Stomach smooth muscle (tissue), 2 donors: Measurements from ENCODE around the gene IBA57.

ENCODE experiments used
- H3K27ac ChIP-seq: one replicate; pipeline ENCODE4 v1.7.0; 2013; ENCODE audit warnings: mild to moderate bottlenecking, low read length, inconsistent platforms
- H3K27me3 ChIP-seq, 2 donors: one replicate each; pipeline ENCODE4 v1.7.0; 2013; ENCODE audit warnings: low read length in 2 of 2; ENCODE audit not compliant: insufficient read depth in 2 of 2, control insufficient read depth in 1 of 2
- H3K36me3 ChIP-seq, 2 donors: one replicate each; pipeline ENCODE4 v1.7.0; 2013; ENCODE audit warnings: low read length in 2 of 2; ENCODE audit not compliant: control insufficient read depth in 2 of 2, insufficient read depth in 2 of 2
- H3K4me1 ChIP-seq: one replicate; pipeline ENCODE4 v1.7.0; 2013; ENCODE audit warnings: low read length; ENCODE audit not compliant: control insufficient read depth, insufficient read depth
- H3K4me3 ChIP-seq, 2 donors: one replicate each; pipeline ENCODE4 v1.7.0; 2013; ENCODE audit warnings: low read length in 2 of 2
- H3K9ac ChIP-seq, 2 donors: one replicate each; pipeline ENCODE4 v1.7.0; 2013; ENCODE audit warnings: low read length in 2 of 2, mild to moderate bottlenecking in 1 of 2
- H3K9me3 ChIP-seq, 2 donors: one replicate each; pipeline ENCODE4 v1.7.0; 2013; ENCODE audit warnings: low read length in 2 of 2; ENCODE audit not compliant: control insufficient read depth in 2 of 2
- donor health status: healthy.
- donor health status: Pancreatic carcinoma.

IBA57 gene

GRCh38 chr1:228158151-228159007, 7.2 kb upstream of the IBA57 start:
- Histone ChIP-seq H3K27me3 (peaks cover 4 to 6% of the 10 kb centered on the region in 2 donors), H3K27ac (no peak overlapping the region), H3K9me3 (no peaks in the 10 kb centered on the region), H3K4me1 (peaks cover 19% of the 10 kb centered on the region), H3K4me3 (no peak overlapping the region), H3K36me3 (peaks cover 0 to 2% of the 10 kb centered on the region in 2 donors), H3K9ac (no peak overlapping the region)

GRCh38 chr1:228159008-228159665, 6.5 kb upstream of the IBA57 start:
- no peak overlapping the region for H3K9ac ChIP-seq
- peaks cover 6 to 10% of the 10 kb centered on the region in 2 donors for H3K27me3 ChIP-seq
- H3K9me3 ChIP-seq = no peaks in the 10 kb centered on the region
- peaks cover 20% of the 10 kb centered on the region for H3K4me1 ChIP-seq
- H3K36me3 ChIP-seq = peaks cover 0 to 2% of the 10 kb centered on the region in 2 donors
- no peak overlapping the region for H3K27ac ChIP-seq
- H3K4me3 ChIP-seq = no peak overlapping the region

DNA sequence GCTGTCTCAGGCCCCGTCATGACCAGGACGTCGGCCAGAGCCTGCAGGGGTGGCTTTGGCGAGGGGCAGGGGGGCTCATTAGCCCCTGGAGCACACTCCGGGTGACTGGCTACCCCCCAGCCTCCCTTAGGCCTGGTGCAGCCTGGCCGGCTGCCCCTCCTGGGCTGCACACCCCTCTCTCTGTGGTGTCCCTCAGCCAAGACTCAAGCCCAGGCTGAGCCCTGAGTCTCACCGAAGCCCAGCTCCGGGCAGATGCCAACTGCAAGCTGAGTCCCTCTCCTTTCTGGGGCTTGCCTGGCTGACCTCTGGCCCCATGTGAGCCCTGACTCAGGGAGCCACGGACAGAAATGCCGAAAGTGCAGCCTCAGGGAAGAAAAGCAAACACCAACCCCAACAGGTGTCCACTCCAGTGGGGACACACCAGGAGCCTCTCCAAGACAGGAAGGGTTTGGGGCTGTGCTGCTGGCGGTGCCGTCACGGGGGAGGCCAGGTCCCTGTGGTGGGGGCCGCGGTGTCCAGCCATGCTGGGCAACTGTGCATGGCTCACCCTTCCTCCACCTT, 5.3 kb upstream of the IBA57 start:
- H3K9ac ChIP-seq = no peak overlapping the region
- no peaks in the 10 kb centered on the region for H3K36me3 ChIP-seq
- peaks cover 24% of the 10 kb centered on the region for H3K4me1 ChIP-seq
- peaks cover 6 to 10% of the 10 kb centered on the region in 2 donors for H3K27me3 ChIP-seq
- no peak overlapping the region for H3K4me3 ChIP-seq
- no peaks in the 10 kb centered on the region for H3K9me3 ChIP-seq
- H3K27ac ChIP-seq = no peak overlapping the region

DNA sequence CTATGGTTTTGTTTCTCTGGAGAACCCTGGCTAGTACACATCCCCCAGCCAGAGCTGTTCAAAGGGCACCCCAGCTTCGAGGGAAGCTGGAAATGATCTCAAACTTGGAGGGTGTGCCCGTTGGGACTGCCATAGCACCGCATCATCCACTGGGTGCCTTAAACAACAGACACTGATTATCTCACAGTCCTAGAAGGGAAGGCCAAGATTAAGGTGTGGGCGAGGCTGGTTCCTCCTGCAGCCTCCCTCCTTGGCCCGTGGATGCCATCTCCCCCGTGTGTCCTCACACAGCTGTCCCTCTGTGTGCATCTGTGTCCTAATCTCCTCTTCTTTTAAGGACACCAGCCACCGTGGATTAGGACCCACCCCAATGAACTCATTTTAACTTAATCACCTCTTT, 4.2 kb upstream of the IBA57 start:
- Histone ChIP-seq H3K36me3 (no peaks in the 10 kb centered on the region), H3K9me3 (no peaks in the 10 kb centered on the region), H3K9ac (peak overlapping the region in 1 of 2 donors; percentile 28), H3K4me1 (peaks cover 24% of the 10 kb centered on the region), H3K27ac (peak overlapping the region; percentile 6), H3K4me3 (no peak overlapping the region), H3K27me3 (peaks cover 6 to 10% of the 10 kb centered on the region in 2 donors)

GRCh38 chr1:228161866-228162265, 3.7 kb upstream of the IBA57 start:
- H3K4me1 ChIP-seq = peaks cover 28% of the 10 kb centered on the region
- no peaks in the 10 kb centered on the region for H3K9me3 ChIP-seq
- no peaks in the 10 kb centered on the region for H3K36me3 ChIP-seq
- H3K27ac ChIP-seq = peak overlapping the region; percentile 6
- peaks cover 6 to 10% of the 10 kb centered on the region in 2 donors for H3K27me3 ChIP-seq
- peak overlapping the region; percentile 28 to 29 for H3K9ac ChIP-seq
- H3K4me3 ChIP-seq = no peak overlapping the region

DNA sequence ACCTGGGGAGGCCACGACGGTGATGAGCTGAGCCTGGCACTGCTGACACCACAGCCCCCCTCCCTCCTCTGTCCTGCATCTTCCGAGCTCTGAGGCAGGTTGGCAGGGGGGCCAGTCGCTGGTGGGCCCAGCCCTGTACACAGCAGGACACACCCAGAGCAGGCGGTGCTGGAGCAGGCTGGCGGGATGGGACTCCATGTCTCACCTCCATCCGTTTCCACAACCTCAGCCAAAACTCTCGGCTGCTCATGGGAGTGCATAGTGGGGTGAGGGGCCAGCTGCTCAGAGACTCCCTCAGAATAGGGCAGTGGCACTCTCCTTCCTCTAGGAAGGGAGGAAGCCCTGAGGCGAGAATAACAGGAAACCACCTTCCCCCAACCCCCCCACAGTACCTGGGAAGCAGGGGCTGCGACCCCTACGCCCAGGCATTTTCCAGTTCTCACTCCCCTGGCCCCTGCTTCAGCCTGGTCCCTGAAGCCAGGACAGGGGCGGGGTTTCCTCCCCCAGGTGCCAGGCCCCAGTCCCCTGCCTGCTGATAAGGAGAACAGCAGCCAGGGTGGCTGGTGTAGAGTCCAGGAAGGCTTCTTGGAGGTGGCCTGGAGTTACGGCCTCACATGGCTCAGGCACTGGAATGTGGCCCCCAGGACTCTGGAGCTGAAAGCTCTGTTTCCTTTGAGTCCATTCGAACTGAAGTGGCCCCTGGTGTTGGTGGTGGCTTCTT, 3.2 kb upstream of the IBA57 start:
- Histone ChIP-seq H3K4me3 (no peak overlapping the region), H3K36me3 (no peaks in the 10 kb centered on the region), H3K27ac (no peak overlapping the region), H3K27me3 (peaks cover 6 to 10% of the 10 kb centered on the region in 2 donors), H3K9ac (peak overlapping the region in 1 of 2 donors; percentile 15), H3K9me3 (no peaks in the 10 kb centered on the region), H3K4me1 (peaks cover 28% of the 10 kb centered on the region)

GRCh38 chr1:228163007-228163753, 2.4 kb upstream of the IBA57 start:
- Histone ChIP-seq H3K27me3 (peaks cover 6 to 10% of the 10 kb centered on the region in 2 donors), H3K4me1 (peaks cover 28% of the 10 kb centered on the region), H3K4me3 (no peak overlapping the region), H3K36me3 (no peaks in the 10 kb centered on the region), H3K9ac (no peak overlapping the region), H3K27ac (no peak overlapping the region), H3K9me3 (no peaks in the 10 kb centered on the region)

DNA sequence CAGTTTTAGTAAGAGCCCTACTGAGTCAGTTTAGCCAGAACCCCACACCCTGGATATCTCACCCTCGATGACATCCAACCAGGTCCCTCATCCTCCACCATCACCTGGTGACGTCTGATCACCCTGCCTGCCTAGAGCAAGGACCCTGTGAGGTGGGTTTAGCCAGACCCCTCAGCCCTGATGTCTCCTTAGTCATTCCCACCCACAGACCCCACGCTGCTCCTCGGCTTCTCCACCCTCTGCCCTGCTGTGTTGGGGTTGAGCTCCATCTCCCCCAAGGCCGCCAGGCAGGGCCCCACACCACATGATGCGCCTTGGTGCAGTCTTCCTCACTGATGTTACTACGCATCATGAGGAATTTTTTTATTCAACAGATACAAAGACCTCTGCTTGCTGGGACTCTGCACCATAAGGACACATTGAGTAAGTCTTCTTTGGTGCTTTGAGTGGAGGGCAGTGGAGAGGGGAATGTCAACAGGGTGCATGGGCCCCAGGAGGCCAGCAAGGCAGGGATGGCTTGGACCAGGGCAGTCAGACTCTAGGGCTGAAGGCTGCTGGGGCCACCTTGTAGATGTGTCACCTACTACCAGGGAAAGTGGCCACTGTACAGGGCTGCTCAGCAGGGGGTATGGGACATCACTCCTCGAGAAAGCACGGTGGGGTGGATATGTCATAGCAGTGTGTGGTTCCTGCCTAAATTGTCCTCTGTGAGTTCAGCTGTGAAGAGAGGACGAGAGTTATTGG, 1.7 kb upstream of the IBA57 start:
- Histone ChIP-seq H3K4me3 (no peak overlapping the region), H3K9ac (no peak overlapping the region), H3K4me1 (peaks cover 28% of the 10 kb centered on the region), H3K27me3 (peaks cover 6 to 10% of the 10 kb centered on the region in 2 donors), H3K9me3 (no peaks in the 10 kb centered on the region), H3K27ac (no peak overlapping the region), H3K36me3 (no peaks in the 10 kb centered on the region)

DNA sequence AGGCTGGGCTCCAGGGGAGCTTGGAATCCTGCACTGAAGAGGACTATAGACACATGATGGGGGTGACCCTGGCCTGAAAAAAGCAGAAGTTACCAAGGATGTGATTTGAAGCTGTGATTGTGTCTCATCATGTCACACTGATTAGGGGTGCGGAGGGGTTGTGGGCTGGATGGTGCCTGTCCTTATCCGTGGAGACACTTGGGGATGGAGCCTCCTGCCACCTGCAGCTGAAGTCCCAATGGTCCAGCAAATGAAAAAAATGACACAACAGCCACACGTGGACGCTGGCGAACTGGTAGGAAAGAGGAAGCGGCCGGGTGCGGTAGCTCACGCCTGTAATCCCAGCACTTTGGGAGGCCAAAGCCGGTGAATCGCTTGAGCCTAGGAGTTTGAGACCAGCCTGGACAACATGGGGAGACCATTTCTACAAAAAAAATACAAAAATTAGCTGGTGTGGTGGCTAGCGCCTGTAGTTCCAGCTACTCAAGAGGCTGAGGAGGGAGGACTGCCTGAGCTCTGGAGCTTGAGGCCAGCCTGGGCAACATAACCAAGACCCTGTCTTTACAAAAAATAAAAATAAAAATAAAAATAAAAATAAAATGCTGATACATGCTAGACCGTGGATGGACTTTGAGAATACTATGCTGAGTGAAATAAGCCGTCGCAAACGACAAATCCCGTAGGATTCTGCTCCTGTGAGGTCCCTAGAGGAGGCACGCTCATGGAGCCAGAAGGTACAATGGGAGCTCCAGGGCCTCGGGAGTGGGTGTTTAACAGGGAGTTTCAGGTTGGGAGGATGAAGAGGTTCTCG, 838 bp upstream of the IBA57 start:
- peak overlapping the region; percentile 91 for H3K27ac ChIP-seq
- H3K27me3 ChIP-seq = peaks cover 6 to 10% of the 10 kb centered on the region in 2 donors
- H3K36me3 ChIP-seq = no peaks in the 10 kb centered on the region
- H3K9ac ChIP-seq = peak overlapping the region; percentile 68 to 85
- peaks cover 28% of the 10 kb centered on the region for H3K4me1 ChIP-seq
- H3K4me3 ChIP-seq = peak overlapping the region; percentile 82 to 90
- H3K9me3 ChIP-seq = no peaks in the 10 kb centered on the region
